NCI-H510A treated with DMSO at 0.1 percent for 48 hours (cell line): ENCODE data around the gene ZNF586.
A peak's percentile ranks its signal among the peaks of the same experiment; 100 is the strongest.
"Not testable (repeated sequence)": the region's sequence is repeated elsewhere in the genome, so short reads cannot be mapped to it uniquely, and the experiment has no call there.

Experiments used
- DNase-seq: peaks from one replicate; lab custom pipeline; 2025; lab: John Stamatoyannopoulos, UW

Gene ZNF586

GRCh38 chr19:57769345-57770131 is at the start of gene ZNF586:
Gene ZNF586 (plus strand): TSS chr19:57769676. CDS start chr19:57769843, 167 bp downstream.
- DNase-seq, result peak; percentile 71

- DNase-seq, result no peak
Observed at GRCh38 chr19:57719901-57720519, 49.5 kb upstream of the ZNF586 start.

GRCh38 chr19:57720878-57721277 is 48.6 kb upstream of the ZNF586 start:
- DNase-seq, result no peak

GRCh38 chr19:57738320-57738719 is 31.2 kb upstream of the ZNF586 start:
- not testable (repeated sequence) for DNase-seq

GRCh38 chr19:57738770-57739169 is 30.7 kb upstream of the ZNF586 start:
- not testable (repeated sequence) for DNase-seq

GRCh38 chr19:57746580-57747471 is 22.6 kb upstream of the ZNF586 start, which contains the start of gene ZNF776:
Gene ZNF776 (plus strand): TSS chr19:57746815. CDS start chr19:57747059, 244 bp downstream.
- peak; percentile 81 for DNase-seq

GRCh38 chr19:57747472-57747807 is 22.0 kb upstream of the ZNF586 start:
- DNase-seq, result no peak

GRCh38 chr19:57748029-57748428 is 21.4 kb upstream of the ZNF586 start:
- no peak for DNase-seq

GRCh38 chr19:57754091-57754673 is 15.3 kb upstream of the ZNF586 start:
- no peak for DNase-seq

- no peak for DNase-seq
Observed at GRCh38 chr19:57755031-57755430, 14.4 kb upstream of the ZNF586 start.

GRCh38 chr19:57757941-57758340 is 11.5 kb upstream of the ZNF586 start:
- no peak for DNase-seq

GRCh38 chr19:57759096-57759495 is 10.4 kb upstream of the ZNF586 start:
- no peak for DNase-seq

GRCh38 chr19:57771417-57771816 is 1.9 kb downstream of the ZNF586 start:
- DNase-seq, result no peak

GRCh38 chr19:57773488-57773887 is 4.0 kb downstream of the ZNF586 start:
- DNase-seq, result no peak

- DNase-seq, result no peak
Observed at GRCh38 chr19:57776764-57777296, 7.4 kb downstream of the ZNF586 start.

- DNase-seq, result no peak
Observed at GRCh38 chr19:57778336-57778735, 8.9 kb downstream of the ZNF586 start.

- DNase-seq, result no peak
Observed at GRCh38 chr19:57779220-57779845, 9.9 kb downstream of the ZNF586 start.

- DNase-seq, result no peak
Observed at GRCh38 chr19:57786286-57786685, 16.8 kb downstream of the ZNF586 start.

- DNase-seq, result no peak
Observed at GRCh38 chr19:57786906-57787305, 17.4 kb downstream of the ZNF586 start.

- DNase-seq, result no peak
Observed at GRCh38 chr19:57788114-57788692, 18.7 kb downstream of the ZNF586 start.

- no peak for DNase-seq
Observed at GRCh38 chr19:57789288-57789687, 19.8 kb downstream of the ZNF586 start.
